GM19193 (cell line): ENCODE results near the gene LMNTD1.

Experiments
- POLR2A ChIP-seq: IDR thresholded peaks from 4 replicates; pipeline ENCODE4 v1.6.1; 2011; ENCODE audit not compliant: insufficient read depth, insufficient read length; ENCODE audit errors: extremely low read depth

LMNTD1 gene

GRCh38 chr12:25570418-25570817 lies 17.3 kb upstream of the LMNTD1 start:
- TF ChIP-seq POLR2A, result no peak

- TF ChIP-seq POLR2A, result no peak
These were observed 13.3 kb upstream of the LMNTD1 start for GRCh38 chr12:25566202-25566949.

- no peak for TF ChIP-seq POLR2A
These were observed 5.5 kb upstream of the LMNTD1 start for GRCh38 chr12:25558586-25558985.

GRCh38 chr12:25557830-25558436 lies 4.8 kb upstream of the LMNTD1 start:
- TF ChIP-seq POLR2A, result no peak

GRCh38 chr12:25556153-25556552 lies 3.1 kb upstream of the LMNTD1 start:
- no peak for TF ChIP-seq POLR2A

GRCh38 chr12:25552681-25553080 lies 402 bp downstream of the LMNTD1 start:
- no peak for TF ChIP-seq POLR2A

- TF ChIP-seq POLR2A, result no peak
These were observed 2.9 kb downstream of the LMNTD1 start for GRCh38 chr12:25550186-25550585.

GRCh38 chr12:25549120-25549519 lies 4.0 kb downstream of the LMNTD1 start:
- no peak for TF ChIP-seq POLR2A

- no peak for TF ChIP-seq POLR2A
These were observed 6.8 kb downstream of the LMNTD1 start for GRCh38 chr12:25546318-25546717.

GRCh38 chr12:25533150-25533549 lies 19.9 kb downstream of the LMNTD1 start:
- TF ChIP-seq POLR2A, result no peak

GRCh38 chr12:25531502-25532052 lies 21.5 kb downstream of the LMNTD1 start:
- TF ChIP-seq POLR2A, result no peak

- no peak for TF ChIP-seq POLR2A
These were observed 23.3 kb downstream of the LMNTD1 start for GRCh38 chr12:25529738-25530137.

GRCh38 chr12:25526778-25527177 lies 26.3 kb downstream of the LMNTD1 start:
- TF ChIP-seq POLR2A, result no peak

GRCh38 chr12:25524366-25524765 lies 28.7 kb downstream of the LMNTD1 start:
- no peak for TF ChIP-seq POLR2A

- TF ChIP-seq POLR2A, result no peak
These were observed 31.3 kb downstream of the LMNTD1 start for GRCh38 chr12:25521625-25522256.

GRCh38 chr12:25518512-25518911 lies 34.6 kb downstream of the LMNTD1 start:
- no peak for TF ChIP-seq POLR2A
